Measurements from ENCODE around the gene PLAAT3.

- TF ChIP-seq CTCF (IDR thresholded peaks at IDR 0.05) (no peak), POLR2A (IDR thresholded peaks at IDR 0.05) (no peak), EP300 (IDR thresholded peaks at IDR 0.05) (no peak), POLR2AphosphoS5 (IDR thresholded peaks at IDR 0.05) (no peak)
Observed at GRCh38 chr11:63609971-63610580, 4.2 kb downstream of the PLAAT3 start.

Data from suprapubic skin (tissue), 4 donors.